ENCODE data around the gene BAIAP2L1.

BAIAP2L1 gene

DNA sequence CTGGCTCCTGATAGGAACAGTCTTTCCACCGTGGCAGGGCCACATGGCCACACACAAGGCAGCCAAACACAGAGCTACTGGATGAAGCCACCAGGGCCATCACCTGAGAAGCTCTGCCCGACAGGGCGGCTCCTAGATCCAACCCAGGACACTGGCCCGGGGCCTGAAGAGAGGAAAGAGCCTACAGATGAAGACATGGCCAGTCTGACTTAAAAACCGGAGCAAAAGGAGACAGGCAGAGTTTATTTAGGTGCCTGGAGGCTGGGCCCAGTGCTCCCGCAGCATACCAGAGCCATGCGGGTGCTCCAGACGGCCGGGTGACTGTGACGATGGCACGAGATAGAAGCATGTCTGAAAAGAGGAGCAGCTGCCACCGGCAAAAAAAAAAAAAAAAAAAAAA lies 152.7 kb downstream of the BAIAP2L1 start:
- TF ChIP-seq, protein P1, sequence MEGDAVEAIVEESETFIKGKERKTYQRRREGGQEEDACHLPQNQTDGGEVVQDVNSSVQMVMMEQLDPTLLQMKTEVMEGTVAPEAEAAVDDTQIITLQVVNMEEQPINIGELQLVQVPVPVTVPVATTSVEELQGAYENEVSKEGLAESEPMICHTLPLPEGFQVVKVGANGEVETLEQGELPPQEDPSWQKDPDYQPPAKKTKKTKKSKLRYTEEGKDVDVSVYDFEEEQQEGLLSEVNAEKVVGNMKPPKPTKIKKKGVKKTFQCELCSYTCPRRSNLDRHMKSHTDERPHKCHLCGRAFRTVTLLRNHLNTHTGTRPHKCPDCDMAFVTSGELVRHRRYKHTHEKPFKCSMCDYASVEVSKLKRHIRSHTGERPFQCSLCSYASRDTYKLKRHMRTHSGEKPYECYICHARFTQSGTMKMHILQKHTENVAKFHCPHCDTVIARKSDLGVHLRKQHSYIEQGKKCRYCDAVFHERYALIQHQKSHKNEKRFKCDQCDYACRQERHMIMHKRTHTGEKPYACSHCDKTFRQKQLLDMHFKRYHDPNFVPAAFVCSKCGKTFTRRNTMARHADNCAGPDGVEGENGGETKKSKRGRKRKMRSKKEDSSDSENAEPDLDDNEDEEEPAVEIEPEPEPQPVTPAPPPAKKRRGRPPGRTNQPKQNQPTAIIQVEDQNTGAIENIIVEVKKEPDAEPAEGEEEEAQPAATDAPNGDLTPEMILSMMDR (IDR thresholded peaks at IDR 0.05) = no peak

DNA sequence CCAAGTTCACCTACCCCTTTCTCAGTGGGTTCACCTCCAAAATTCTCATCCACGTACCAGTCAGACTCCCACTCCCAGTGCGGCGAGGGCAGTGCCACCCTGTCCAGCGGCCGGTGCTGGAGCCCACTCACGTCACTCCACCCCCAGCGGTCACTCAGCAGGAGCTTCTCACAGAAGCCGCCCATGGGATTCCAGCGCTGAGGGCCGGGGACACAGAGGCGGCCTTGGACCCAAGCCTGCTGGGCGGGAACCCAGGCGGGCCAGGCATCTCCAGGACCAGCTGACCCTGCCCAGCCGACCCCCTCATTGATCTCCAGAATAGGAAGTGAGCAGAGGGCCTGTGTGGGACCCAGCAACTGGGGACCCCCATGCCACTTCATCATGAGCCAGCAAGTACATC lies 156.0 kb downstream of the BAIAP2L1 start:
- TF ChIP-seq, protein P1 (IDR thresholded peaks at IDR 0.05) = no peak

DNA sequence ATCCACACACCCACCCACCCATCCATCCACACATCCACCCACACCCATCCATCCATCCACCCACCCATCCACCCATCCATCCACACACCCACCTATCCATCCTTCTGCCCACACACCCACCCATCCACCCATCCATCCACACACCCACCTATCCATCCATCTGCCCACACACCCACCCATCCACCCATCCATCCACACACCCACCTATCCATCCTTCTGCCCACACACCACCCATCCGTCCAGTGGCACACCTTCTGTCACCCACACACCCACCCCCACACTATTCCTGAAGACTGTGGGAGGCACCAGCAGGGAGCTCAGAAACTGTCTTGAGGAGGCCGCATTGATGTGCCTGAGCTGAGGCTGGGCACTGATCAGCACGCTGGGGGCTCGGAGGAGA lies 158.0 kb downstream of the BAIAP2L1 start:
- TF ChIP-seq, protein P1 (IDR thresholded peaks at IDR 0.05) = no peak

DNA sequence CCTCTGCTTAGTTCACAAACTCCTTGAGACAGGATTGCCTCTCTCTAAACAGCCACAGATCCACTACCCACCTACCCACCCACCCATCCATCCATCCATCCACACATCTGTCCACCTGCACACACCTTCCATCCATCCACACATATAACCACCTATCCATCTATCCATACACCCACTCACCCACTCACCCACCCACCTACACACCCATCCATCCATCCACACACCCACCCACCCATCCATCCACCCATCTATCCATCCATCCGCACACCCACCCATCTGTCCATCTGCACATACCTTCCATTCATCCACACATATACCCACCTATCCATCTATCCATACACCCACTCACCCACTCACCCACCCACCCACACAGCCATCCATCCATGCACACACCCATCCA lies 158.5 kb downstream of the BAIAP2L1 start:
- TF ChIP-seq, protein P1 (IDR thresholded peaks at IDR 0.05) = no peak

DNA sequence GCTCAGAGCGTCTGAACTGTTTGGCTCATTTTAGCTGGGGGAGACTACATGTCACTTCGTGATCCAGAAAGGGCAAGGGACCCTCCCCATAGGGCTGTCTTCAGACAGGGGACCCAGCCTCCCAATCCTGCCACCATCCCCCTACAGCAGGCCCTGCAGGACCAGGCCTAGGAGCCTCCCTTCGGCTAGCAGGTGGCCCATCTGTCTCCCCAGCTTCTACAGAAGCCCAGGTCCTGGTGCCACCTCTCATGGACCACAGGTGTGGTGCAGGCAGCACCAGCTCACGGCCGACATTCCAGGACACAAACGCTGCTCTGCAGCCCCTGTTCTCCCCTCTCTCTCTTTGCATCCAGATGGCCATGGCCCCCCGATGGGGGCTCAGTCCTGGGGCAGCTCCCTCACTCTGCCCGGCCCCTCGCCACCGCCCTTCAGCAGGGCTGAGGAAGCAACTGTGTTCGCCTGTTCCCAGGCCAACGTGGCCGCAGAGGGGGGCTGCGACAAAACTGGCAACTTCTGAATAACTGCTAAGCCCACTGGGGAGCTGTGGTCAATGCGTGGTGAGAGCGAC lies 159.1 kb downstream of the BAIAP2L1 start:
- TF ChIP-seq, protein P1 (IDR thresholded peaks at IDR 0.05) = peak; percentile 29

Data from LNCAP (cell line).